GM21526 (cell line): ENCODE measurements around the gene ACTR6.
A peak's percentile ranks its signal among the peaks of the same experiment; 100 is the strongest.
"Not testable (repeated sequence)": the region's sequence is repeated elsewhere in the genome, so short reads cannot be mapped to it uniquely, and the experiment has no call there.

Experiments used
- ATAC-seq: cut with Tn5 transposase; IDR thresholded peaks from one replicate; pipeline ENCODE4 v1.9.1; 2021; ENCODE audit warnings: moderate library complexity; ENCODE audit not compliant: unreplicated experiment, low FRiP score

ACTR6 gene

GRCh38 chr12:100200463-100201181 lies at the start of gene ACTR6:
ACTR6 (plus strand) TSS chr12:100200815; CDS start chr12:100200852, 37 bp downstream.
- peak; percentile 95 for ATAC-seq

DNA sequence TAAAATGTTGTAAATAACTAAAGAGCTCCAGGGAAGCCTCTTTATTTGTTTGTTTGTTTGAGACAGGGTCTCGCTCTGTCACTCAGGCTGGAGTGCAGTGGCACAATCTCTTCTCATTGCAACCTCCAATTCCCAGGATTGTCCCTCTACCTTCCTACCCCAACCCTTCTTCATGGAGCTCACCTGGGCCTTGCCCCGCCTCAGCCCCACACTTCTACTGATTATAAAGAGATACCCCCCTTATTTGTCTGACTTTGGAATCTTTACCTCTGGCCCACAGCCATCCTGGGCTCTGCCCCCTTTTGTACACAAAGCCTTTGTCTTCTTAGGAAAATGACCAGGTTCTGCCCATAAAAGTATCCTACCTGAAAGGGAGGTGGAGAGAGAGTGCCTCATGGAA lies 48.8 kb upstream of the ACTR6 start:
- ATAC-seq: no peak

DNA sequence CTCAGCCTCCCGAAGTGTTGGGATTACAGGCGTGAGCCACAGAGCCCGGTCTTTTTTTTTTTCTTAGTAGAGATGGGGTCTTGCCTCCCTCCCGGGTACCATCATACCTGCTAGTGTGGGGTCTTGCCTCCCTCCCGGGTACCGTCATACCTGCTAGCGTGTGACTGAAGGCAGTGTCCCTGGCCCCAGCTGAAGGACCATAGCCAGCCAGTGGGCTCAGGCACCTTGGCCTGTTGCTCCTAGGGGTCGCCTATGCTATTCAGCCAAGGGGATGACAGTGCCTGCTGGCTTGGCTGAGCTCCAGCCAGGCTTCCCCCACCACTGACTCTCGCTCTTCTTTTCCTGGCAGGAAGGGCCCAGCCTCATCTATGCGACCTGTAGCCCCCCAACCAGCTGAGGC lies 47.5 kb upstream of the ACTR6 start:
- no peak for ATAC-seq

- ATAC-seq: peak; percentile 76
Observed at GRCh38 chr12:100154474-100155247, 46.0 kb upstream of the ACTR6 start.

DNA sequence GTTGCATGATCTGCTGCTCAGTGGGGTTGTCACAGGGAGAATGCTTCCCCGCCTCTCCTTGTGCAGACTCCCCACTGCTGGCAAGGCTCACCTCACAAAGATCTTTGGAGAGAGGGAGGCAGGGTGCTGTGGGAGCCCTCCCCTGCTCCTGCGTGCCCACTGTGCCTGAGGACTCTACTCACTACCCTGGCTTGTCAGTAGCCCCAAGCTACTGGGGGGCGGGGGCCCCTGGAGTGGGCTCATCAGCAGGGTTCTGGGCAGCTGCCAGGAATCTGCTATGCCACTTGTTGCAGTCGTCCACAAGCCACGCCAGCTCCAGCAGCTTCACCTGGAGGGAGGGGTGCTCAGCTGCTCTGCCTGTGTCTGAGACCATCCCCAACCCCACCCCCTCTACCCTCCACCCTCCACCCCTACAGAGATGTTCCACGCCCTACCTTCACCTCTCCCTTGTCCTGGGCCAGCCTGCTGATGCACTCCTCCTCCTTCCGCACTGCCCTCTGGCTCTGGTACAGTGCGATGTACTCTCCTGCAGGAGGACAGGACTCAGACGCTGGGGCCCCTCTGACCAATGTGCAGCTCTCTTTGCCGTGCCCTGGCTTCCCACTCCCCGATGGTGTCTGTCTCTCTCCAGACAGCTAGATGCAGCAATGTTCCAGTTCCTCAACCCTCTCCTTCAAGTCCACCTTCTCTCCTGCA lies 43.7 kb upstream of the ACTR6 start:
- no peak for ATAC-seq

GRCh38 chr12:100157427-100157821 lies 43.2 kb upstream of the ACTR6 start:
- no peak for ATAC-seq

DNA sequence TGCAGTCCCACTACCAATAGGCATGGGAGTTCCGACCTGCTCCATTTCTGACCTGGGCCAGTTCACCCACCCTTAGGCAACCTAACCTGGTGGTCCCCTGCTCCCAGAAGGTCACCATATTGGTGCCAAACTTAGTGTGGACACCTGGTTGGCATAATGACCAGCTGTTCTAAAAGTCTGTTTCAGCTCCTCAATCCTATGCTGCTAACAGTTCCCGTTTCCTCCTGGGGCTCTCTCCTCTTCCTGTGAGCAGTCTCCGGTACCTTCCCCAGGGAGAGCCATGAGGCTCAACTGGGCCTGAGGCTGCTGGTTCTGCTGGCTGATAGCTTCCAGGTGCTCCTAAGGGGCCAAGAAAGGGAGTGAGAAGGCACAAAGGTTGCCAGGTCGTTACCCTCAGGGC lies 42.1 kb upstream of the ACTR6 start:
- no peak for ATAC-seq

- no peak for ATAC-seq
Observed at GRCh38 chr12:100159391-100160104, 41.1 kb upstream of the ACTR6 start.

- ATAC-seq: peak; percentile 99
Observed at GRCh38 chr12:100163416-100164152, 37.0 kb upstream of the ACTR6 start.

DNA sequence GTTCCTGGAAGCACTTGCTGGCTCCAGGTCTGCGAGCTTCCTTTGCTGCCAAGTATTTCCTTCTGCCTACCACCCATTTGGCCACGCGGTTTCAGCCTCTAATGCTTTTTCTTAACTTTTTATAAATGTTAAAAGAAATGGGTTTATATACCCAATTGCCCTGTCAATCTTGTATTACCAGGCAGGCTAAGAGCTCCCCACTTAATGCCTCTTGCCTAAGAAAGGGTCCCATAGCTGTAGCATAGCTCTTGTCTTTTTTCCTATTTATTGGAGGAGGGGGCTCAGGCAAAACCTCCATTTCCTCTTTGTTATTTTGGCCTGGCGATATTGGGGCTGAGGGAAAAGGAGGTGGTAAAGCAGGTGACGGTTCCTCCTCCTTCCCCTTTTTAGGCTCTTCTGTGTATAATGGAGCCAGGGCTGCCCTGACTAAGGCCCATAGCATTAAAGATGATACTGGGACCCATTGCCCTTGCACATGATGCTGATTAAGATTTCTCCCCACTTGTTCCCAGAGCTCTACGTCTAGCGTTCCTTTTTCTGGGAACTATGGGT lies 36.4 kb upstream of the ACTR6 start:
- no peak for ATAC-seq

- ATAC-seq: no peak
Observed at GRCh38 chr12:100165356-100165755, 35.3 kb upstream of the ACTR6 start.

DNA sequence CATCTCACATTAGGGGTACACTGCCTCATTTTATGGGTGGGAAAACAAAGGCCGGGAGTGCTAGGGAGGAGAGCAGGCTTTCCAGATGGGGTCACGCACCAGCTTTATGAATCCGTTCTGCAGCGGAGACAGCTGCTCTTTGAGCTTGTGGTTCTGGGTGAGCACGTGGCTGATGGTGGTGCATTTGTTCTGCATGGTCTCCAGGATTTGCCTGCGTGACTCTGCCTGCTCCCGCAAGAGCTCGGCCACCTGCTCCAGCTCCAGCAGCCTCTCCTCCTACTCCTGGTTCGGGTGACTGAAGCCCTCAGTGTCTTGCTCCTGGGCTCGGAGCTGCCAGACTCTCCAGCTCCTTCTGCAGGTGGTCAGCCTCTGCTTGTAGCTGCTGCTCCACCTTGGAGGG lies 34.4 kb upstream of the ACTR6 start:
- ATAC-seq: no peak

DNA sequence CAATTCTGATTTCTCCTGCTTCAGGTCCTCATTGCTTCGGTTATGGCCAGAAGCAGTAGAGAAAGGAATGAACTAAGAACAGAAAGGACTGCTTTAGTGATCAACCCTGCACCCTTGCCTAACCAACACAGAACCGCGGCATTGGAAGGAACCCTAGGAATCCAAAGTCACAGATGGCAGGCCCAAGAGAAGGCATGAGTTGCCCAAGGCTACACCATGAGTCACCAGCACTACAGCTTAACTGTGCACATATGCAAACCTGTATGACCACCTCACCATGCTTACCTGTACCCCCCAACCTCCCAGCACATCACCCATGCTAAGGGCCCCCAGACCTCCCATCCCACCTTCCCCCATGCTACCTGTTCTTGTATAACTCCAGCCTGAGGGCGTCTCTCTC lies 32.1 kb upstream of the ACTR6 start:
- no peak for ATAC-seq

DNA sequence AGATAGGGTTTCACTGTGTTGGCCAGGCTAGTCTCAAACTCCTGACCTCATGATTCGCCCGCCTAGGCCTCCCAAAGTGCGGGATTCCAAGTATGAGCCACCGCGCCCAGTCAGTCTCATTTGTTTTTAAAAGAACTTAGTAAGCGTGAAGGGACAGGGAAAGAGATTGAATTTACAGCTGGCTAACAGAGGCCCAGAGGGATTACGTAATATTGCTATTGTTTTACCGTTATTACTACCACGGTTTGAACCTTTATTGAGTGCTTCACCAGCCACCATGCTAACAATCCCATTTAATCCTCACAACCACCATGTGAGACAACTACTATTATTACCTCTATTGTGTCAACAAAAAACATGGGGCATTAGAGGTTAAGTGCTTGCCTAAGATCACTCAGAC lies 31.3 kb upstream of the ACTR6 start:
- ATAC-seq: no peak

DNA sequence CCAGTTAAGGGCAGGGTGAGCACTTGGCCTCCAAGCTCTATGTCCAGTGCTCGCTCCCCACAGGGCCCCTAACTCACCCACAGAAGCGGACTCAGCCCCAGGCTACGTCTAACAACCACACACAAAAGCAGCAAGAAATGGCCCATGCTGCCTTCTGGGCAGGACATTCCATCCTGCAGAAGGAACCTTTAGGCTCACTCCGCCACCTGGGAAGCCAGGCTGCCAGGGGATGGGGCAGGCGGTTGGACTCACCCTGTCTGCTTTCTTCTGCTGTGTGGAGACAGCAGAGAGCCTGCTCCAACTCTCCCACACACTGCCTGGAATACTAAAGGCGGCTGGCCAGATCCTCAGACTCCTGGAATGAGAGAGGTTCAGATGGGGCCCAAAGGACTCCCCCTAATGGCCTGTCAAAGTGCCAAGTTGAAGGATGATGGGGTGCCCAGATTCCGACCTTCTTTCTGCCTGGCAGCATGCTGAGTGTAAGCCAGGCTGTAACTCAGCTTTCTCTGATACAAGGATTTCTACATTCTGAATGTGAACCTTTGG lies 30.2 kb upstream of the ACTR6 start:
- ATAC-seq: no peak

DNA sequence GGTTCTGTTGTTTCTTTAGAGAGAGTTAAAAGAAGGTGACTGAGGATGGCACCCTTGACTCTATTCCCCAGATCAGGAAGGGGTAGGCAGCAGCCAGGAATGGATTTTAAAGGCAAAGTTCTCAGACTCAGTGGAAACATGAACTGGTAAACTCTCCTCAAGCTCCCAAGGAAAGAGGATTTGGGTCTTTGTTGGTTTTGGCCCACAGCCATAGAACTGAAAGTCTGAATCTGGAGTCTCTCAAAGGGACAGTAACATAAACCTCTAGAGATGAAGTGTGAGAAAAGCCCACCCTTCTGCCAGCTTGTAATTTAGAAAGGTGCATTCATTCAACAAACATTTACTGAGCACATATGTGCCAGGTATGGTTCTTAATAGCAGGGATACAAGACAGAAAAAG lies 29.4 kb upstream of the ACTR6 start:
- ATAC-seq: no peak

- no peak for ATAC-seq
Observed at GRCh38 chr12:100173111-100173510, 27.5 kb upstream of the ACTR6 start.

- no peak for ATAC-seq
Observed at GRCh38 chr12:100174495-100174894, 26.1 kb upstream of the ACTR6 start.

- ATAC-seq: not testable (repeated sequence)
Observed at GRCh38 chr12:100176493-100176892, 24.1 kb upstream of the ACTR6 start.

GRCh38 chr12:100179252-100179651 lies 21.4 kb upstream of the ACTR6 start:
- no peak for ATAC-seq
